ENCODE results near the gene ARHGAP22. TPM values are rescaled to one million over a fixed set of nuclear protein-coding genes. Genes with fewer than 3 reads are reported as not detected.

Gene ARHGAP22
- total and polyA plus RNA-seq, 2 experiments from 2014 or later = 4.8 to 10.7 TPM

- Mint-ChIP-seq H3K9me3 (no peaks in the 10 kb centered on the region; the same call in 2 of the 3 replicates), H3K27ac (no peak overlapping the region), H3K4me3 (no peak overlapping the region), H3K36me3 (ENCODE audit: low read depth) (peaks cover 3% of the 10 kb centered on the region; the same call in 1 of the 3 replicates), H3K4me1 (peaks cover 28% of the 10 kb centered on the region; the same call in 2 of the 3 replicates), H3K27me3 (ENCODE audit: insufficient read depth, low read depth, poor library complexity) (peaks cover 3% of the 10 kb centered on the region)
- TF ChIP-seq CTCF (conservative IDR thresholded peaks at IDR 0.05; ENCODE audit: low read depth in 2 of 2) (peak; percentile 47 to 49), STAT1 (IDR thresholded peaks at IDR 0.05; ENCODE audit: unreplicated experiment) (no peak), POLR2AphosphoS5 (IDR thresholded peaks at IDR 0.05; ENCODE audit: low read depth) (no peak), ZNF114 (CRISPR knock-in tag; IDR thresholded peaks at IDR 0.05) (no peak), JUNB (IDR thresholded peaks at IDR 0.05; ENCODE audit: unreplicated experiment) (no peak)
- Histone ChIP-seq H3F3A (replicated peaks; ENCODE audit: low read depth) (no peaks in the 10 kb centered on the region), H3K27ac (ENCODE audit: low read depth) (no peak overlapping the region), H3K79me2 (replicated peaks; ENCODE audit: insufficient read depth) (no peaks in the 10 kb centered on the region), H3K36me3 (ENCODE audit: insufficient read depth) (no peaks in the 10 kb centered on the region), H2AFZ (no peak overlapping the region), H3K27me3 (ENCODE audit: insufficient read depth) (no peaks in the 10 kb centered on the region), H3K4me2 (no peak overlapping the region), H3K4me3 (no peak overlapping the region), H3K9me2 (ENCODE audit: insufficient read depth) (no peaks in the 10 kb centered on the region), H4K20me1 (replicated peaks; ENCODE audit: insufficient read depth) (no peaks in the 10 kb centered on the region), H3K4me1 (ENCODE audit: insufficient read depth) (no peaks in the 10 kb centered on the region)
- DNase-seq (ENCODE audit: low spot score) = peak; percentile 58
- peak; percentile 68 for ATAC-seq
These were observed 145.4 kb downstream of the ARHGAP22 start for GRCh38 chr10:48459270-48460150.

DNA sequence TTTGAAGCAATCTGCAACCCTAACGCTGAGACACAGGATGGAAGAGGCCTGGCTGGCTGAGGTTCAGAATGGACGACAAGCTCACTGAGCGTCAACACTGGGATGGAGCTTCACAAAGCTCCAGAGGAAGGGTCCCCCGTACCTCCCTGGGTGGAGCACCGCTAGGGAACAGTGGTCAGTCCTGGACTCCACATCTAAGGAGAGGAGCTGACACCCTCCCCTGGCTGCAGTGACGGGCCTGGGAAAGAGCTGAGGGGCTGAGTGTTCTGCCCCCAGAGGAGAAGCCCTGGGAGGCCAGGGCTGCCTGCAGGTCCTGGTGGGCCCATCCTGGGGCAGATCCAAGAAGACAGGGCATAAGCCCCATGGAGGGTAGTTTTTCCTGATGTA is 146.2 kb downstream of the ARHGAP22 start:
- no peak overlapping the region for H3K4me2 ChIP-seq
- Mint-ChIP-seq H3K36me3 (ENCODE audit: low read depth) (peaks cover 3% of the 10 kb centered on the region; the same call in 1 of the 3 replicates), H3K27ac (no peak overlapping the region), H3K4me1 (peaks cover 26% of the 10 kb centered on the region; the same call in 2 of the 3 replicates), H3K27me3 (ENCODE audit: insufficient read depth, low read depth, poor library complexity) (peaks cover 2% of the 10 kb centered on the region), H3K9me3 (no peaks in the 10 kb centered on the region; the same call in 2 of the 3 replicates), H3K4me3 (no peak overlapping the region)
- no peaks in the 10 kb centered on the region for H3K36me3 ChIP-seq (ENCODE audit: insufficient read depth)
- H3K9me2 ChIP-seq (ENCODE audit: insufficient read depth) = no peaks in the 10 kb centered on the region
- ATAC-seq (no peak), DNase-seq (ENCODE audit: low spot score) (no peak)
- H3K27me3 ChIP-seq (ENCODE audit: insufficient read depth) = no peaks in the 10 kb centered on the region
- no peak overlapping the region for H2AFZ ChIP-seq
- no peak overlapping the region for H3K4me3 ChIP-seq
- no peaks in the 10 kb centered on the region for H4K20me1 ChIP-seq (replicated peaks; ENCODE audit: insufficient read depth)
- no peaks in the 10 kb centered on the region for H3K4me1 ChIP-seq (ENCODE audit: insufficient read depth)
- H3K27ac ChIP-seq (ENCODE audit: low read depth) = no peak overlapping the region
- no peaks in the 10 kb centered on the region for H3K79me2 ChIP-seq (replicated peaks; ENCODE audit: insufficient read depth)
- H3F3A ChIP-seq (replicated peaks; ENCODE audit: low read depth) = no peaks in the 10 kb centered on the region
- TF ChIP-seq STAT1 (IDR thresholded peaks at IDR 0.05; ENCODE audit: unreplicated experiment) = no peak
- TF ChIP-seq POLR2AphosphoS5 (IDR thresholded peaks at IDR 0.05; ENCODE audit: low read depth) = no peak
- TF ChIP-seq CTCF (conservative IDR thresholded peaks at IDR 0.05; ENCODE audit: low read depth in 2 of 2) = no peak
- TF ChIP-seq CREB1 (CRISPR knock-in tag; IDR thresholded peaks at IDR 0.05; ENCODE audit: low read depth) = no peak
- TF ChIP-seq, protein P1, sequence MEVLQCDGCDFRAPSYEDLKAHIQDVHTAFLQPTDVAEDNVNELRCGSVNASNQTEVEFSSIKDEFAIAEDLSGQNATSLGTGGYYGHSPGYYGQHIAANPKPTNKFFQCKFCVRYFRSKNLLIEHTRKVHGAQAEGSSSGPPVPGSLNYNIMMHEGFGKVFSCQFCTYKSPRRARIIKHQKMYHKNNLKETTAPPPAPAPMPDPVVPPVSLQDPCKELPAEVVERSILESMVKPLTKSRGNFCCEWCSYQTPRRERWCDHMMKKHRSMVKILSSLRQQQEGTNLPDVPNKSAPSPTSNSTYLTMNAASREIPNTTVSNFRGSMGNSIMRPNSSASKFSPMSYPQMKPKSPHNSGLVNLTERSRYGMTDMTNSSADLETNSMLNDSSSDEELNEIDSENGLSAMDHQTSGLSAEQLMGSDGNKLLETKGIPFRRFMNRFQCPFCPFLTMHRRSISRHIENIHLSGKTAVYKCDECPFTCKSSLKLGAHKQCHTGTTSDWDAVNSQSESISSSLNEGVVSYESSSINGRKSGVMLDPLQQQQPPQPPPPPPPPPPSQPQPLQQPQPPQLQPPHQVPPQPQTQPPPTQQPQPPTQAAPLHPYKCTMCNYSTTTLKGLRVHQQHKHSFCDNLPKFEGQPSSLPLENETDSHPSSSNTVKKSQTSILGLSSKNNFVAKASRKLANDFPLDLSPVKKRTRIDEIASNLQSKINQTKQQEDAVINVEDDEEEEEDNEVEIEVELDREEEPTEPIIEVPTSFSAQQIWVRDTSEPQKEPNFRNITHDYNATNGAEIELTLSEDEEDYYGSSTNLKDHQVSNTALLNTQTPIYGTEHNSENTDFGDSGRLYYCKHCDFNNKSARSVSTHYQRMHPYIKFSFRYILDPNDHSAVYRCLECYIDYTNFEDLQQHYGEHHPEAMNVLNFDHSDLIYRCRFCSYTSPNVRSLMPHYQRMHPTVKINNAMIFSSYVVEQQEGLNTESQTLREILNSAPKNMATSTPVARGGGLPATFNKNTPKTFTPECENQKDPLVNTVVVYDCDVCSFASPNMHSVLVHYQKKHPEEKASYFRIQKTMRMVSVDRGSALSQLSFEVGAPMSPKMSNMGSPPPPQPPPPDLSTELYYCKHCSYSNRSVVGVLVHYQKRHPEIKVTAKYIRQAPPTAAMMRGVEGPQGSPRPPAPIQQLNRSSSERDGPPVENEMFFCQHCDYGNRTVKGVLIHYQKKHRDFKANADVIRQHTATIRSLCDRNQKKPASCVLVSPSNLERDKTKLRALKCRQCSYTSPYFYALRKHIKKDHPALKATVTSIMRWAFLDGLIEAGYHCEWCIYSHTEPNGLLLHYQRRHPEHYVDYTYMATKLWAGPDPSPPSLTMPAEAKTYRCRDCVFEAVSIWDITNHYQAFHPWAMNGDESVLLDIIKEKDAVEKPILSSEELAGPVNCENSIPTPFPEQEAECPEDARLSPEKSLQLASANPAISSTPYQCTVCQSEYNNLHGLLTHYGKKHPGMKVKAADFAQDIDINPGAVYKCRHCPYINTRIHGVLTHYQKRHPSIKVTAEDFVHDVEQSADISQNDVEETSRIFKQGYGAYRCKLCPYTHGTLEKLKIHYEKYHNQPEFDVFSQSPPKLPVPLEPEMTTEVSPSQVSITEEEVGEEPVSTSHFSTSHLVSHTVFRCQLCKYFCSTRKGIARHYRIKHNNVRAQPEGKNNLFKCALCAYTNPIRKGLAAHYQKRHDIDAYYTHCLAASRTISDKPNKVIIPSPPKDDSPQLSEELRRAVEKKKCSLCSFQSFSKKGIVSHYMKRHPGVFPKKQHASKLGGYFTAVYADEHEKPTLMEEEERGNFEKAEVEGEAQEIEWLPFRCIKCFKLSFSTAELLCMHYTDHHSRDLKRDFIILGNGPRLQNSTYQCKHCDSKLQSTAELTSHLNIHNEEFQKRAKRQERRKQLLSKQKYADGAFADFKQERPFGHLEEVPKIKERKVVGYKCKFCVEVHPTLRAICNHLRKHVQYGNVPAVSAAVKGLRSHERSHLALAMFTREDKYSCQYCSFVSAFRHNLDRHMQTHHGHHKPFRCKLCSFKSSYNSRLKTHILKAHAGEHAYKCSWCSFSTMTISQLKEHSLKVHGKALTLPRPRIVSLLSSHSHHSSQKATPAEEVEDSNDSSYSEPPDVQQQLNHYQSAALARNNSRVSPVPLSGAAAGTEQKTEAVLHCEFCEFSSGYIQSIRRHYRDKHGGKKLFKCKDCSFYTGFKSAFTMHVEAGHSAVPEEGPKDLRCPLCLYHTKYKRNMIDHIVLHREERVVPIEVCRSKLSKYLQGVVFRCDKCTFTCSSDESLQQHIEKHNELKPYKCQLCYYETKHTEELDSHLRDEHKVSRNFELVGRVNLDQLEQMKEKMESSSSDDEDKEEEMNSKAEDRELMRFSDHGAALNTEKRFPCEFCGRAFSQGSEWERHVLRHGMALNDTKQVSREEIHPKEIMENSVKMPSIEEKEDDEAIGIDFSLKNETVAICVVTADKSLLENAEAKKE (CRISPR knock-in tag; IDR thresholded peaks at IDR 0.05) = no peak
- no peak for TF ChIP-seq ZNF331 (CRISPR knock-in tag; IDR thresholded peaks at IDR 0.05; ENCODE audit: low read depth)
- TF ChIP-seq EZH2 (IDR thresholded peaks at IDR 0.05; ENCODE audit: low read depth, unreplicated experiment) = no peak

Data from GM23338 (cell line).